Transverse colon (tissue), 4 donors: ENCODE data around the gene LGALS7. TPM values are rescaled to one million over a fixed set of nuclear protein-coding genes. Genes with fewer than 3 reads are reported as not detected.
A peak's percentile ranks its signal among the peaks of the same experiment; 100 is the strongest.

ENCODE experiments used
- DNase-seq: peaks from one replicate; pipeline ENCODE4 v3.0.0-alpha.2; 2019
- H3K27ac ChIP-seq, 4 donors: fragments of 200-600 bp; sonication (generic); 2 replicates each; pipeline ENCODE4 v1.5.1; 2016 to 2018; ENCODE audit warnings: inconsistent platforms in 4 of 4
- H3K27me3 ChIP-seq: fragments of 200-600 bp; sonication (generic); 2 replicates; pipeline ENCODE4 v1.5.1; 2017; ENCODE audit warnings: inconsistent platforms
- H3K36me3 ChIP-seq, 4 donors: fragments of 200-600 bp; sonication (generic); 2 replicates each; pipeline ENCODE4 v1.5.1; 2017 to 2019; ENCODE audit warnings: inconsistent platforms in 4 of 4
- H3K4me1 ChIP-seq, 4 donors: fragments of 200-600 bp; sonication (generic); 2 replicates each; pipeline ENCODE4 v1.5.1; 2017 to 2020; ENCODE audit warnings: inconsistent platforms in 4 of 4
- H3K4me3 ChIP-seq, 4 donors: fragments of 200-600 bp; sonication (generic); 1 replicate in 1 of 4; 2 replicates in 3 of 4; pipeline versions ENCODE4 v1.5.1 to v1.6.1; 2017 to 2019; ENCODE audit warnings: inconsistent platforms in 4 of 4
- H3K9me3 ChIP-seq, 2 donors: fragments of 200-600 bp; sonication (generic); 2 replicates each; pipeline ENCODE4 v1.5.1; 2017 to 2019; ENCODE audit warnings: inconsistent platforms in 2 of 2
- EP300 ChIP-seq: sonication (generic); formaldehyde crosslinking; IDR thresholded peaks from one replicate; pipeline ENCODE4 v1.6.1; 2017; ENCODE audit warnings: antibody characterized with exemption, low read depth
- POLR2A ChIP-seq: fragments of 450-650 bp; IDR thresholded peaks from one replicate; pipeline ENCODE4 v1.6.1; 2016; ENCODE audit warnings: antibody characterized with exemption, mild to moderate bottlenecking, moderate library complexity
- POLR2AphosphoS5 ChIP-seq, 3 donors: sonication (generic); formaldehyde crosslinking; IDR thresholded peaks; one replicate each; pipeline ENCODE4 v1.6.1; 2016; ENCODE audit warnings: antibody characterized with exemption in 3 of 3
- WGBS, 2 donors: methylation state at CpG; one replicate each; pipeline ENCODE4 v1.1.5; 2018; ENCODE audit warnings: low coverage in 1 of 2; 5-methylcytosine and 5-hydroxymethylcytosine counted together
- in situ Hi-C, 4 donors: fragments of 200-750 bp; cut with MboI; loops; one replicate each; pipeline versions ENCODE4 v1.15.0 to v1.15.1; 2017; ENCODE audit warnings: low sequenced_read_pairs in 3 of 4, low pct_ligation_motif_present in 1 of 4, low pct_unique_long_range_greater_than_20kb in 1 of 4
- intact Hi-C: fragments of 100-400 bp; cut with DNase I; formaldehyde crosslinking; loops from one replicate; pipeline ENCODE4 v1.15.1; 2023; ENCODE audit warnings: low total_unique reads
- total RNA-seq, 4 donors: library from RNA; depleted of rRNA; stranded (reverse); fragments of >200 nt; gene quantifications; one replicate each; pipeline ENCODE4 v1.1.0, GENCODE V29; 2016
- TF ChIP-seq, protein P1 (sequence below), 5 experiments: fragments of 200-600 bp in 3 of 5; fragments of 450-650 bp in 2 of 5; sonication (generic) in 3 of 5; IDR thresholded peaks; 1 replicate in 2 of 5; 2 replicates in 3 of 5; pipeline ENCODE4 v1.5.1; 2016 to 2017; ENCODE audit warnings: antibody characterized with exemption in 5 of 5, inconsistent platforms in 3 of 5, mild to moderate bottlenecking in 2 of 5, moderate library complexity in 1 of 5

The LGALS7 gene
- total RNA-seq, 4 donors from 2014 or later, result not detected

DNA sequence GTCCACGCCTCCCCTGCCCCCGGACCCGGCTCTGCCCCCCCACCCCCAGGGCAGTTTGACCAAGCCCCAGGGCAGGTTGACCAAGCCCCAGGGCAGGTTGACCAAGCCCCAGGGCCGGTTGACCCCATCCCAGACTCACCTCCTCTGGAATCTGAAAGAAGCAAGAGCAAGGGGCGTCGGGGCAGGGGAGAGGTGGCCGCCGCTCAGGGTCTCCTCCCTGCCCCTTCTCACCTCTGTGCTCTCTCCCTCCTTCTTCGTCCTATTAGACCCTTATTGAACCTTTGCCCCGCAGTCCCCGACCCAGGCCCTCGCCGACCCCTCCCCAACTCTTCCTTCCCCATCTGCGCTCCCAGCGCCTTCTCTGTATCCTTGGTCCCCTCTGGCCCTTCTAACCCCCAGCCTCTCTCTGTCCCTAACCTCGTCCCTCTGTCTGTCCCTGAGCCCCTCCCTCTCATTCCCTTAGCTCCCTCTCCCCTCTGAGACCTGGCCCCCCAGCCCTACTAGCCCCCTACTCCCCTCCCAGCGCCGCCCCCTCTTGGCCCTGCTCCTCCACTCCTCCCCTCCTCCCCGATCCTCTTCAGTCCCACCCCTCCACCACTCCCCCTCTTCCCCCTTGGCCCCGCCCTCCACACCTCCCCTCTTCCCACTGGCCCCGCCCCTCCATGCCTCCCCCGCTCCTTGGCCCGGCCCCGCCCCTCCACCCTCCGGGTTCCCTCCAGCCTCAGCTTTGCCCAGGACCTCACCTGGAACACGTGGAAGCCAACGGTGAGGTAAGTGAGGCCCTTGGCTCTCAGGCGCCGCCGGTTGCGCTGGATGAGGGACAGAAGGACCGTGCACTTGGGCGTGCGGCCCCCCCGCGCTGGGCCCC lies 36.7 kb downstream of the LGALS7 start:
- 0 to 9% methylated on average over 1 to 23 of the region's 36 CpGs for WGBS, 2 donors
- in situ Hi-C loops, result no loop called here
- intact Hi-C loops, result no loop called here
- Histone ChIP-seq H3K9me3 (no peaks in the 10 kb centered on the region), H3K4me1 (peaks cover 0 to 42% (median 33%) of the 10 kb centered on the region in 4 donors), H3K36me3 (no peaks in the 10 kb centered on the region), H3K4me3 (peak overlapping the region; percentile 12 to 48 (median 36)), H3K27me3 (no peaks in the 10 kb centered on the region), H3K27ac (peak overlapping the region; percentile 43 to 81 (median 70))
- DNase-seq, result peak; percentile 90
- TF ChIP-seq EP300, result no peak
- no peak for TF ChIP-seq POLR2AphosphoS5 (IDR thresholded peaks at IDR 0.05)
- TF ChIP-seq, protein P1, sequence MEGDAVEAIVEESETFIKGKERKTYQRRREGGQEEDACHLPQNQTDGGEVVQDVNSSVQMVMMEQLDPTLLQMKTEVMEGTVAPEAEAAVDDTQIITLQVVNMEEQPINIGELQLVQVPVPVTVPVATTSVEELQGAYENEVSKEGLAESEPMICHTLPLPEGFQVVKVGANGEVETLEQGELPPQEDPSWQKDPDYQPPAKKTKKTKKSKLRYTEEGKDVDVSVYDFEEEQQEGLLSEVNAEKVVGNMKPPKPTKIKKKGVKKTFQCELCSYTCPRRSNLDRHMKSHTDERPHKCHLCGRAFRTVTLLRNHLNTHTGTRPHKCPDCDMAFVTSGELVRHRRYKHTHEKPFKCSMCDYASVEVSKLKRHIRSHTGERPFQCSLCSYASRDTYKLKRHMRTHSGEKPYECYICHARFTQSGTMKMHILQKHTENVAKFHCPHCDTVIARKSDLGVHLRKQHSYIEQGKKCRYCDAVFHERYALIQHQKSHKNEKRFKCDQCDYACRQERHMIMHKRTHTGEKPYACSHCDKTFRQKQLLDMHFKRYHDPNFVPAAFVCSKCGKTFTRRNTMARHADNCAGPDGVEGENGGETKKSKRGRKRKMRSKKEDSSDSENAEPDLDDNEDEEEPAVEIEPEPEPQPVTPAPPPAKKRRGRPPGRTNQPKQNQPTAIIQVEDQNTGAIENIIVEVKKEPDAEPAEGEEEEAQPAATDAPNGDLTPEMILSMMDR (IDR thresholded peaks at IDR 0.05), result no peak
- TF ChIP-seq POLR2A, result no peak

DNA sequence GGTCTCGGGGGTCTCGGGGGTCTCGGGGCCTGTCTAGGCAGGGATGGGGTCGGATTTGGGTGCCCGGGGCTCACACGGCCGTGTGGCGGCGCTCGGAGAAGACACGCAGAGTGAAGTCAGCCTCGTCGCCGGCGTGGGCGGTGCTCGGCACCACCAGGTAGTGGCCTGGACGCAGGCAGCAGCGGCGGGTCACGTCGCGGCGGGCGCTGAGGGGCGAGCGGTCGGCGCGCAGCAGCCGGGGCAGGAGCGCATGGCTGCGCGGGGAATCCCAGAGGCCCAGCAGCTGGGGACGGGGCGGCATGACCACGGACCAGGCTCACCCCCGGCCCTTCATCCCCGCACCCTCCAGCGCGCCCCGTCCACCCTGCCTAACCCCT lies 37.3 kb downstream of the LGALS7 start:
- H3K4me1 ChIP-seq, result peaks cover 4 to 48% (median 38%) of the 10 kb centered on the region in 4 donors
- H3K9me3 ChIP-seq, result no peaks in the 10 kb centered on the region
- H3K4me3 ChIP-seq, result peak overlapping the region; percentile 12 to 48 (median 36)
- TF ChIP-seq, protein P1 (IDR thresholded peaks at IDR 0.05), result no peak
- TF ChIP-seq POLR2A (peak; percentile 20), POLR2AphosphoS5 (IDR thresholded peaks at IDR 0.05) (peak in 2 of 3 donors; percentile 45 to 52)
- no peaks in the 10 kb centered on the region for H3K36me3 ChIP-seq
- WGBS, 2 donors, result 3% methylated on average over 21 of the region's 42 CpGs; no CpG with 5 or more reads in 1 of the 2 donors
- DNase-seq, result peak; percentile 69
- intact Hi-C loops (no loop called here), in situ Hi-C loops (no loop called here)
- peak overlapping the region; percentile 43 to 81 (median 70) for H3K27ac ChIP-seq
- no peaks in the 10 kb centered on the region for H3K27me3 ChIP-seq

DNA sequence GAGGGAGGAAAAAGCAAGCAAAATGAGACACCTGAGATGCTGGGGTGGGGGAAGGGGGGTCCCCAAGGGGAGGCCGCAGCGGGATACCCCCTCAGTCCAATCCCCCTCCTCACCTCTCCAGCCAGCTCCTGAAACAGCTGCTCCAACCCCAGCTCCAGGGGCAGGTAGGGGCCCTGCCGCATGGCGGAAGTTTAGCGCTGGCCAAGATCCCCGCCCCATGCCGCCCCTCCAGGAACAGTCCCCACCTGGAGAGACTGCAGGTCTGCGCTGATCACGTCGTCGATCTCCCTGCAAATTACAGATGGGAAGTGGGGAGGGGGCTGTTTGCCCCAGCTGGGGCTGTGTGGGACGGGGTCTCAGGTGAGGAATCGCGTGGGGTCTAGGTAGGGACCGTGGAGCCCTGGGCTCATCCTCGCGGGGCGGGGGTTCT lies 38.0 kb downstream of the LGALS7 start:
- DNase-seq, result peak; percentile 73
- in situ Hi-C loops (no loop called here), intact Hi-C loops (no loop called here)
- peak overlapping the region in 2 of 4 donors; percentile 19 to 20 for H3K4me3 ChIP-seq
- no peaks in the 10 kb centered on the region for H3K27me3 ChIP-seq
- H3K36me3 ChIP-seq, result no peaks in the 10 kb centered on the region
- H3K4me1 ChIP-seq, result peaks cover 4 to 55% (median 43%) of the 10 kb centered on the region in 4 donors
- WGBS, 2 donors, result 24% methylated on average over 15 of the region's 18 CpGs; no CpG with 5 or more reads in 1 of the 2 donors
- peak; percentile 24 for TF ChIP-seq POLR2A
- TF ChIP-seq POLR2AphosphoS5 (IDR thresholded peaks at IDR 0.05), result peak in 1 of 3 donors; percentile 10
- no peak for TF ChIP-seq EP300
- TF ChIP-seq, protein P1 (IDR thresholded peaks at IDR 0.05), result no peak
- H3K27ac ChIP-seq, result peak overlapping the region; percentile 82 to 89 (median 85)
- H3K9me3 ChIP-seq, result no peaks in the 10 kb centered on the region

DNA sequence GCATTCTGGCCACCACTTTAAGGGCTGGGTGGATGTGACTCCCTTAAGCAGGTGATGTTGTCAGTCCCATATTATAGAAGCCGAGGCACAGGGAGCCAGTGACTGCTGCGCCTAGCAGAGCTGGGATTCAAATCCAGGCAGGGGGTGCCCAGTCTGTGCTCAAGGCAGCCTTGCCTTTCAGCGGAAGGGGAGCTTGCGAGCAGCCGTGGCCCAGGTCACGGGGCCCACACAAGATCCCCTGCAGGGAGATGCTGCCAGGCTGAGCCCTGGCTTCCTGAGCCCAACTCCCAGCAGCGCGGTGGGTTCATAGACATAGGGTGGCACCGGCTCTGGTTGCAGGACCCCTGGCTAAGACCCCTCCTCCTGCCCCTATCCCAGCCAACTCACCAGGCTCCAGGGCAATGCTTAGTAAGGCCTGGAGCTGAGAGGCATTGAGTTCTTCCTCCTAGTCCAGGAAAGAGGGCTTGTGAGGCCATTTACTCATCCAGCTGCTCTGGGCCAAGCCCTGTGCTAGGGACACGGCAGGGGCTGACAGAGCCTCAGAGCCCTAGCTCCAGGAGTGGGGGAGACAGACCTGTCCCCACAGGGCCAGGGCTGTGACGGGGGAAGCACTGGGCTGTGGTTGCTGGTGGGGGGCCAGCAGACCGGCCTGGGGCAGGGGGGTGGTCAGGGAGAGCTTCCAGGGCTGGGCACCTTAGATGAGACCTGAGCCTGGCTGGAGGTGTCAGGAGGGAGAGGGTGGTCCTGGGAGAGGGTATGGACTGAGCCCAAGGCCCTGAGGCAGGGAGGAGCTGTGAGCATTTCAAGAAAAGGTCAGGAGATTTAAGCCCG lies 38.7 kb downstream of the LGALS7 start:
- in situ Hi-C loops, result no loop called here
- WGBS, 2 donors, result 0 to 16% methylated on average over 1 to 6 of the region's 13 CpGs
- H3K36me3 ChIP-seq, result no peaks in the 10 kb centered on the region

More for the DNA sequence above, 38.7 kb downstream of the LGALS7 start:
- Histone ChIP-seq H3K4me3 (peak overlapping the region in 2 of 4 donors; percentile 19 to 20), H3K27me3 (no peaks in the 10 kb centered on the region), H3K9me3 (no peaks in the 10 kb centered on the region), H3K4me1 (peaks cover 4 to 57% (median 44%) of the 10 kb centered on the region in 4 donors), H3K27ac (peak overlapping the region; percentile 82 to 89 (median 85))
- TF ChIP-seq, protein P1 (IDR thresholded peaks at IDR 0.05), result no peak
- peak; percentile 33 for TF ChIP-seq POLR2A
- peak; percentile 56 for DNase-seq
- intact Hi-C loops, result no loop called here
